Esophagus squamous epithelium (tissue), 4 donors: Measurements from ENCODE around the gene ARHGEF33.
"Not testable (repeated sequence)": the region's sequence is repeated elsewhere in the genome, so short reads cannot be mapped to it uniquely, and the experiment has no call there.

Experiments used
- CTCF ChIP-seq, 6 experiments: fragments of 450-650 bp in 4 of 6; fragments of 200-600 bp in 2 of 6; sonication (generic) in 2 of 6; IDR thresholded peaks; one replicate each; pipeline ENCODE4 v1.5.1; 2016 to 2019; ENCODE audit warnings: antibody characterized with exemption in 6 of 6, mild to moderate bottlenecking in 4 of 6, moderate library complexity in 4 of 6
- POLR2A ChIP-seq, 4 donors: fragments of 450-650 bp; IDR thresholded peaks; one replicate each; pipeline ENCODE4 v1.6.1; 2017; ENCODE audit warnings: antibody characterized with exemption in 4 of 4, mild to moderate bottlenecking in 4 of 4, moderate library complexity in 3 of 4

- TF ChIP-seq POLR2A, CTCF (IDR thresholded peaks at IDR 0.05): not testable (repeated sequence)
These were observed 46.8 kb downstream of the ARHGEF33 start for GRCh38 chr2:38936516-38936915.
